ENCODE results near the gene LIAS.
"Not testable (repeated sequence)": the region's sequence is repeated elsewhere in the genome, so short reads cannot be mapped to it uniquely, and the experiment has no call there.

LIAS gene

DNA sequence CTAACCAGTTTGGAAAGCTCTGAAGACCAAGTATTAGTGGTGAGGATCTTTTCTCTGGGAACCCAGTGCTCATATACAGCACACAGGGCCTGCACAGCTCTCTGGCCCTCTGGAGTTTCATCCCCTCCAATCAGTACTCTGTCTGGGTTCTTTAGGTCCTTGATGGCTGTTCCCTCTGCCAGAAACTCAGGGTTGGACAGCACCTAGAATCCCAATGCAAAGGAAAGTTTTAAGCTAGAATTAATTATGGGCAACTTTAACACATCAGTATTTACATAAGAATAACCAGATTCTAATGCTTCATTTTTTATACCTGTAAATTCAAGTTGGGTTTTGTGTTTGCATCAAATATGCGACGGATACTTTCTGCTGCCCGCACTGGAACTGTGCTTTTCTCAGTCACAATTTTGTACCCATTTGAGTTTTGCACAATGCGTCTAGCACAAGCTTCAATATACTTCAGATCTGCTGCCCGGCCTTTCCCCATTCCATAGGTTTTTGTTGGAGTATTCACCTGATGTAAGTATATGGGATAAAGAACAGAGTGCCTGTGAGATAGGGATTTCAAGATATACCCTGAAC, 51.6 kb downstream of the LIAS start:
- TF ChIP-seq, protein P1, sequence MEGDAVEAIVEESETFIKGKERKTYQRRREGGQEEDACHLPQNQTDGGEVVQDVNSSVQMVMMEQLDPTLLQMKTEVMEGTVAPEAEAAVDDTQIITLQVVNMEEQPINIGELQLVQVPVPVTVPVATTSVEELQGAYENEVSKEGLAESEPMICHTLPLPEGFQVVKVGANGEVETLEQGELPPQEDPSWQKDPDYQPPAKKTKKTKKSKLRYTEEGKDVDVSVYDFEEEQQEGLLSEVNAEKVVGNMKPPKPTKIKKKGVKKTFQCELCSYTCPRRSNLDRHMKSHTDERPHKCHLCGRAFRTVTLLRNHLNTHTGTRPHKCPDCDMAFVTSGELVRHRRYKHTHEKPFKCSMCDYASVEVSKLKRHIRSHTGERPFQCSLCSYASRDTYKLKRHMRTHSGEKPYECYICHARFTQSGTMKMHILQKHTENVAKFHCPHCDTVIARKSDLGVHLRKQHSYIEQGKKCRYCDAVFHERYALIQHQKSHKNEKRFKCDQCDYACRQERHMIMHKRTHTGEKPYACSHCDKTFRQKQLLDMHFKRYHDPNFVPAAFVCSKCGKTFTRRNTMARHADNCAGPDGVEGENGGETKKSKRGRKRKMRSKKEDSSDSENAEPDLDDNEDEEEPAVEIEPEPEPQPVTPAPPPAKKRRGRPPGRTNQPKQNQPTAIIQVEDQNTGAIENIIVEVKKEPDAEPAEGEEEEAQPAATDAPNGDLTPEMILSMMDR (IDR thresholded peaks at IDR 0.05; ENCODE audit: extremely low read depth, insufficient read depth, missing control alignments), result no peak
- no peak for DNase-seq (ENCODE audit: low spot score)
- in situ Hi-C loops (cut with MboI; ENCODE audit: low pct_unique_long_range_greater_than_20kb, low sequenced_read_pairs, unreplicated experiment), result no loop called here

DNA sequence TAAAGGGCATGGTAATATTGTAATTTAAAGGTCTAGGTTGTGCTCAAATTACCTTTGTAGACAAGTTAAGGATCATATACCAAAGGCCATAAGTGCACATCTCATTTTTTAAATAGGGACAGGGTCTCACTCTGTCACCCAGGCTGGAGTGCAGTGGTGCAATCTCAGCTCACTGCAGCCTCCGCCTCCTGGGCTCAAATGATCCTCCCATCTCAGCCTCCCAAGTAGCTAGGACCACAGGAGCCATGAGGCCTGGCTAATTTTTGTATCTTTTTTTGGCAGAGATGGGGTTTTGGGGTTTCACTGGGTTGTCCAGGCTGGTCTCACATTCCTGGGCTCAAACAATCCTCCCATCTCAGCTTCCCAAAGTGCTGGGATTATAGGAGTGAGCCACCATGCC, 55.4 kb downstream of the LIAS start:
- DNase-seq (ENCODE audit: low spot score); in situ Hi-C loops (cut with MboI; ENCODE audit: low pct_unique_long_range_greater_than_20kb, low sequenced_read_pairs, unreplicated experiment): not testable (repeated sequence)

DNA sequence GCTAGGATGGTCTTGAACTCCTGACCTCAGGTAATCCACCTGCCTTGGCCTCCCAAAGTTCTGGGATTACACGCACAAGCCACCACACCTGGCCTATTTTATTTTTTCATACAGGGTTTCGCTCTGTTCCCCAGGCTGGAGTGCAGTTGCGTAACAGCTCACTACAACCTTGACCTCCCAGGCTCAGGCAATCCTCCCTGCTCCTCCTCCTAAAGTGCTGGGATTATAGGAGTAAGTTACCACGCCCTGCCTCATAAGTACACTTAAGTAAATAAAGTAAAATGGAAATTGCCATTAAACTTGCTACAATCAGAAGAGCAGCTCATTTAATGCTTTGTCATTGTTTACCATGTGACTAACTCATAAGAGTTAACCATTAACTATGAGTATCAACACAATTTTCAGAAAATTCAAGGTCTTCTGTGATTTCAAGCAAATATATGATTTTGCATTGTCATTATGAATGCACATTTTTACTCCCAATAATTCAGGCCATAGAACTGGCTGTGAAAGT, 56.1 kb downstream of the LIAS start:
- in situ Hi-C loops (cut with MboI; ENCODE audit: low pct_unique_long_range_greater_than_20kb, low sequenced_read_pairs, unreplicated experiment), result no loop called here
- TF ChIP-seq, protein P1 (IDR thresholded peaks at IDR 0.05; ENCODE audit: extremely low read depth, insufficient read depth, missing control alignments), result no peak
- no peak for DNase-seq (ENCODE audit: low spot score)

DNA sequence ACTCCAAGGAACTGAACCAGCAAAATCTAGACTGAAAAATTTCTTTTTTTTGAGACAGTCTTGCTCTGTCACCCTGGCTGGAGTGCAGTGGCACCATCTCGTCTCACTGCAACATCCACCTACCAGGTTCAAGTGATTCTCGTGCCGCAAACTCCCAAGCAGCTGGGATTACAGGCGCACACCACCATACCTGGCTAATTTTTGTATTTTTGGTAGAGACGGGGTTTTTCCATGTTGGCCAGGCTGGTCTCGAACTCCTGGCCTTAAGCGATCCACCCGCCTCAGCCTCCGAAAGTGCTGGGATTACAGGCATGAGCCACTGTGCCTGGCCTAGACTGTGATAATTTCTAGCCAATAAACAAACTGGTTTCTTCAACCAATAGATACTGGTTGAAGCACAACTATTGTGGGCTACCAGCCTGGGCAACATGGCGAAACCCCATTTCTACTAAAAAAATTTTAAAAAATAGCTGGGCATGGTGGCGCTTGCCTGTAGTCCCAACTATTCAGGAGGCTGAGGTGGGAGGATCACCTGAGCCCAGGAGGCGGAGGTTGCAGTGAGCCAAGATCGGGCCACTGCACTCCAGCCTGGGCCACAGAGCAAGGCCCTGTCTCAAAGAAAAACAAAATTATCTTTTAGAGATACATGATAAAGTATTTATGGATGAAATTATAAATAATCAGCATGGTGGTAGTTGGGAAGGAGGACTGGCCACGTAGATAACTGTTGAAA, 57.0 kb downstream of the LIAS start:
- DNase-seq (ENCODE audit: low spot score); in situ Hi-C loops (cut with MboI; ENCODE audit: low pct_unique_long_range_greater_than_20kb, low sequenced_read_pairs, unreplicated experiment): not testable (repeated sequence)

- TF ChIP-seq, protein P1 (IDR thresholded peaks at IDR 0.05; ENCODE audit: extremely low read depth, insufficient read depth, missing control alignments), result no peak
- DNase-seq (ENCODE audit: low spot score), result no peak
- in situ Hi-C loops (cut with MboI; ENCODE audit: low pct_unique_long_range_greater_than_20kb, low sequenced_read_pairs, unreplicated experiment), result no loop called here
Observed at GRCh38 chr4:39516407-39516966, 57.6 kb downstream of the LIAS start.

GRCh38 chr4:39518484-39518883, 59.6 kb downstream of the LIAS start:
- TF ChIP-seq, protein P1 (IDR thresholded peaks at IDR 0.05; ENCODE audit: extremely low read depth, insufficient read depth, missing control alignments), result no peak
- in situ Hi-C loops (cut with MboI; ENCODE audit: low pct_unique_long_range_greater_than_20kb, low sequenced_read_pairs, unreplicated experiment), result no loop called here
- DNase-seq (ENCODE audit: low spot score), result no peak

- DNase-seq (ENCODE audit: low spot score), result no peak
- TF ChIP-seq, protein P1 (IDR thresholded peaks at IDR 0.05; ENCODE audit: extremely low read depth, insufficient read depth, missing control alignments), result no peak
- in situ Hi-C loops (cut with MboI; ENCODE audit: low pct_unique_long_range_greater_than_20kb, low sequenced_read_pairs, unreplicated experiment), result no loop called here
Observed at GRCh38 chr4:39521253-39521919, 62.5 kb downstream of the LIAS start.

Measured in GM13977 (cell line).